CD4-positive, alpha-beta T cell (primary cell): ENCODE data around the gene SMAD3. TPM values are rescaled to one million over a fixed set of nuclear protein-coding genes. Genes with fewer than 3 reads are reported as not detected.
A peak's percentile ranks its signal among the peaks of the same experiment; 100 is the strongest.

ENCODE experiments used
- ATAC-seq: fragments of 200-7000 bp; cut with Tn5 transposase; one replicate; pipeline ENCODE4 v1.10.0; 2022; ENCODE audit warnings: mild to moderate bottlenecking; ENCODE audit not compliant: poor library complexity
- CTCF ChIA-PET: fragments of 350-600 bp; sonication (Branson Sonifier 250); formaldehyde crosslinking; loops from one replicate; lab custom pipeline; 2021; ENCODE audit warnings: antibody characterized with exemption, inconsistent platforms; lab: Charles Lee
- POLR2A ChIA-PET: fragments of 350-600 bp; sonication (Branson Sonifier 250); formaldehyde crosslinking; loops from one replicate; lab custom pipeline; 2021; ENCODE audit warnings: antibody characterized with exemption, inconsistent platforms; lab: Charles Lee
- DNase-seq, 14 experiments: peaks; one replicate each; pipeline ENCODE4 v3.0.0-alpha.2; 2013 to 2020; ENCODE audit warnings: mixed read lengths in 2 of 14
- H3K27ac ChIP-seq, 2 donors: one replicate each; pipeline versions ENCODE4 v1.5.1 to v1.7.0; 2013; ENCODE audit warnings: low read length in 2 of 2, low read depth in 1 of 2, mild to moderate bottlenecking in 1 of 2
- H3K27me3 ChIP-seq, 2 experiments: 1 replicate in 1 of 2; 2 replicates in 1 of 2; pipeline versions ENCODE4 v1.6.1 to v1.7.0; 2013; ENCODE audit warnings: low read length in 2 of 2, control low read depth in 1 of 2, mild to moderate bottlenecking in 1 of 2, moderate library complexity in 1 of 2; ENCODE audit not compliant: insufficient read depth in 2 of 2, control insufficient read depth in 1 of 2
- H3K36me3 ChIP-seq: one replicate; pipeline ENCODE4 v1.6.1; 2013; ENCODE audit warnings: low read length, control low read depth; ENCODE audit not compliant: insufficient read depth
- H3K4me1 ChIP-seq: one replicate; pipeline ENCODE4 v1.6.1; 2013; ENCODE audit warnings: low read length, control low read depth; ENCODE audit not compliant: insufficient read depth
- H3K4me3 ChIP-seq: one replicate; pipeline ENCODE4 v1.5.1; 2013; ENCODE audit warnings: mild to moderate bottlenecking, low read length, moderate library complexity
- H3K9me3 ChIP-seq, 2 experiments: 1 replicate in 1 of 2; 2 replicates in 1 of 2; pipeline versions ENCODE4 v1.6.1 to v1.7.0; 2013; ENCODE audit warnings: low read length in 2 of 2, mild to moderate bottlenecking in 2 of 2, control low read depth in 1 of 2, moderate library complexity in 1 of 2; ENCODE audit not compliant: control insufficient read depth in 1 of 2, insufficient read depth in 1 of 2
- H3K27ac Mint-ChIP-seq: one replicate; pipeline ENCODE4 v1.8.0; 2020; ENCODE audit warnings: mixed read lengths
- H3K27me3 Mint-ChIP-seq: one replicate; pipeline ENCODE4 v1.8.0; 2021; ENCODE audit warnings: mixed read lengths
- H3K36me3 Mint-ChIP-seq: one replicate; pipeline ENCODE4 v1.8.0; 2021; ENCODE audit warnings: low read depth, mixed read lengths
- H3K4me1 Mint-ChIP-seq: one replicate; pipeline ENCODE4 v1.8.0; 2021; ENCODE audit warnings: low read depth, mixed read lengths
- H3K4me3 Mint-ChIP-seq: one replicate; pipeline ENCODE4 v1.8.0; 2020; ENCODE audit warnings: mild to moderate bottlenecking, mixed read lengths
- H3K9me3 Mint-ChIP-seq: one replicate; pipeline ENCODE4 v1.8.0; 2020; ENCODE audit warnings: mixed read lengths
- intact Hi-C, 2 experiments: fragments of 100-400 bp; cut with DNase I in 1 of 2; cut with micrococcal nuclease in 1 of 2; formaldehyde crosslinking; loops; one replicate each; pipeline versions ENCODE4 v1.15.1 to v1.9.0; 2023 to 2025; cut with DNase I, micrococcal nuclease
- total RNA-seq, 174 experiments: library from RNA in 2 of 174; stranded (reverse) in 2 of 174; gene quantifications; one replicate each; pipeline ENCODE4 v1.2.3 and lab custom pipeline; 2021 to 2026
- TF ChIP-seq, protein P1 (sequence below): fragments of 200-600 bp; IDR thresholded peaks from one replicate; pipeline ENCODE4 v1.8.0; 2022; ENCODE audit warnings: antibody characterized with exemption, mild to moderate bottlenecking

The SMAD3 gene
- total RNA-seq, 2 experiments from 2014 or later = 30.0 to 31.0 TPM

DNA sequence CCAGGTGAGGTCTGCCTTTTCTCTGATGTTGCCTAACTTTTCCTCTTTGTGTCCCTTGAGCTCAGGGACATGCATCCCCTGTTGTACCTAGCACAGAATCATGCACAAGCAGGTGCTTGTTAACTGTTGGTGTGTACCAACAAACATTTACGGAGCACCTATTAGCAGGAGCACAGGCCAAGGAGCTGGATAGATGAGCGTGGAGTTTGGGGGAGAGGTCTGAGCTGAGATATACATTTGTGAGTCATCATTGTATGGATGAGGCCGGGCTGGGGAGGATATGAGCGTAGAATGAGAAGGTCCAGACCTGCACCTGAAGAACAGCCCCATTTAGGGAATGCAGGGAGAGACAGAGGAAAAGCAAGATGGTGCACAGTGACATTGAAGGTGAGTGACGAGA, 53.4 kb downstream of the SMAD3 start:
- no peaks in the 10 kb centered on the region for H3K36me3 ChIP-seq
- peak overlapping the region; percentile 96 for H3K27ac Mint-ChIP-seq
- no peaks in the 10 kb centered on the region for H3K36me3 Mint-ChIP-seq
- H3K9me3 Mint-ChIP-seq = no peaks in the 10 kb centered on the region
- peak overlapping the region in 1 of 2 donors; percentile 10 for H3K27ac ChIP-seq
- DNase-seq = no peak
- no peak overlapping the region for H3K4me3 ChIP-seq
- H3K27me3 ChIP-seq = no peaks in the 10 kb centered on the region
- H3K9me3 ChIP-seq = no peaks in the 10 kb centered on the region
- H3K4me1 Mint-ChIP-seq = peaks cover 93% of the 10 kb centered on the region
- no peaks in the 10 kb centered on the region for H3K27me3 Mint-ChIP-seq
- peaks cover 97% of the 10 kb centered on the region for H3K4me1 ChIP-seq
- TF ChIP-seq, protein P1, sequence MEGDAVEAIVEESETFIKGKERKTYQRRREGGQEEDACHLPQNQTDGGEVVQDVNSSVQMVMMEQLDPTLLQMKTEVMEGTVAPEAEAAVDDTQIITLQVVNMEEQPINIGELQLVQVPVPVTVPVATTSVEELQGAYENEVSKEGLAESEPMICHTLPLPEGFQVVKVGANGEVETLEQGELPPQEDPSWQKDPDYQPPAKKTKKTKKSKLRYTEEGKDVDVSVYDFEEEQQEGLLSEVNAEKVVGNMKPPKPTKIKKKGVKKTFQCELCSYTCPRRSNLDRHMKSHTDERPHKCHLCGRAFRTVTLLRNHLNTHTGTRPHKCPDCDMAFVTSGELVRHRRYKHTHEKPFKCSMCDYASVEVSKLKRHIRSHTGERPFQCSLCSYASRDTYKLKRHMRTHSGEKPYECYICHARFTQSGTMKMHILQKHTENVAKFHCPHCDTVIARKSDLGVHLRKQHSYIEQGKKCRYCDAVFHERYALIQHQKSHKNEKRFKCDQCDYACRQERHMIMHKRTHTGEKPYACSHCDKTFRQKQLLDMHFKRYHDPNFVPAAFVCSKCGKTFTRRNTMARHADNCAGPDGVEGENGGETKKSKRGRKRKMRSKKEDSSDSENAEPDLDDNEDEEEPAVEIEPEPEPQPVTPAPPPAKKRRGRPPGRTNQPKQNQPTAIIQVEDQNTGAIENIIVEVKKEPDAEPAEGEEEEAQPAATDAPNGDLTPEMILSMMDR = no peak
- peak overlapping the region; percentile 46 for H3K4me3 Mint-ChIP-seq
- CTCF ChIA-PET = interaction anchor here (0.6 kb wide), 1 partner anchor 32 kb away, joined by 3 read pairs; no protein-coding TSS in a partner anchor
- ATAC-seq = no peak
- POLR2A ChIA-PET = interaction anchor here (0.8 to 1.2 kb wide), 3 partner anchors 18 to 50 kb away, joined by 3 to 4 read pairs (median 3); no protein-coding TSS in a partner anchor
- intact Hi-C loops = loop anchor here in 1 of 2 experiments (5.0 kb wide), 1 partner anchor 37 kb away; no protein-coding TSS in a partner anchor

GRCh38 chr15:67119238-67119846, 53.9 kb downstream of the SMAD3 start:
- peak overlapping the region; percentile 96 for H3K27ac Mint-ChIP-seq
- H3K36me3 Mint-ChIP-seq = peaks cover 3% of the 10 kb centered on the region
- ChIA-PET CTCF (no interaction called here), POLR2A (interaction anchor here (0.5 to 3.0 kb wide), 12 partner anchors 8 to 103 kb away, joined by 3 to 17 read pairs (median 4); no protein-coding TSS in a partner anchor)
- H3K9me3 Mint-ChIP-seq = no peaks in the 10 kb centered on the region
- H3K27me3 Mint-ChIP-seq = no peaks in the 10 kb centered on the region
- Histone ChIP-seq H3K27me3 (no peaks in the 10 kb centered on the region), H3K4me3 (no peak overlapping the region), H3K27ac (peak overlapping the region; percentile 85 to 96), H3K9me3 (no peaks in the 10 kb centered on the region), H3K4me1 (peaks cover 97% of the 10 kb centered on the region), H3K36me3 (no peaks in the 10 kb centered on the region)
- no peak for DNase-seq
- peak overlapping the region; percentile 46 for H3K4me3 Mint-ChIP-seq
- ATAC-seq = no peak
- intact Hi-C loops = loop anchor here in 1 of 2 experiments (5.0 kb wide), 1 partner anchor 37 kb away; no protein-coding TSS in a partner anchor
- TF ChIP-seq, protein P1 = no peak
- H3K4me1 Mint-ChIP-seq = peaks cover 93% of the 10 kb centered on the region

DNA sequence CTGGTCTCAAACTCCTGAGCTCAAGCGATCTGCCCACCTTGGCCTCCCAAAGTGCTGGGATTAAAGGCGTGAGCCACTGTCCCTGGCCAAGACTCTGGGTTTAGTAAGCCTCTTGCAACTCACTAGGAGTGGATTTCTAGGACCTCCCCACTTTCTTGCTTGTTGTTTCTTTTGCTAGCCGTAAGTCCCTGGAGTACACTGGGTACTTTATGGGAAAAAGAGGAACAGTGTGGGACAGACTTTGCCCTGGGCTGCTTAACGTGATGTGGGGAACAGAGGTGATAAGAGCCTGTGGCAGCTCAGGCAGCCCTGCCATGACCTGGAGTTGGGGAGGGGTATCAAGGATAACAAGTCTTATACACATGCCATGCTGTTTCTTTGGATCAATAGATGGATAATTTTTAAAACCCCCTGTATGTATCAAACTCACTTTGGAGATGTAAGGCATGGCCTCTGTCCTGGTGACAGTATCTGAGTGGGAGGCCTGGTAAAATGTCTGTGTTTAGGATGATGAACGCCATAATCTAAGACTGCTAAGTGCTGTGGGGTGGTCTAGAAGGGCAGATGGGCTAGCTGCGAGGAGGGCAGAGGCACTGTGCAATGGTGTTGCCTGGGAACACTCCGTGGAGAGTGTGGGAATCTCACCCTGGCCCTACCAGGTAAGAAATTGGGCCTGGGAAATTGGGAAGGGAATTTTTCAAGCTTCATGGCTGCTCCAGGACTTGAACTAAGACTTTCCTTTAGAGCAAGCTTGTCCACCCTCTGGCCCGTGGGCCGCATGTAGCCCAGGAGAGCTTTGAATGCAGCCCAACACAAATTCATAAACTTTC, 54.8 kb downstream of the SMAD3 start:
- Histone ChIP-seq H3K36me3 (no peaks in the 10 kb centered on the region), H3K9me3 (no peaks in the 10 kb centered on the region), H3K4me3 (peak overlapping the region; percentile 51), H3K27ac (peak overlapping the region; percentile 85 to 96), H3K4me1 (peaks cover 95% of the 10 kb centered on the region), H3K27me3 (no peaks in the 10 kb centered on the region)
- Mint-ChIP-seq H3K4me1 (peaks cover 92% of the 10 kb centered on the region), H3K4me3 (peak overlapping the region; percentile 77), H3K27ac (peak overlapping the region; percentile 96), H3K9me3 (no peaks in the 10 kb centered on the region), H3K36me3 (peaks cover 6% of the 10 kb centered on the region), H3K27me3 (no peaks in the 10 kb centered on the region)
- CTCF ChIA-PET = interaction anchor here (1.0 to 2.2 kb wide), 4 partner anchors 14 to 51 kb away, joined by 3 to 7 read pairs (median 4); no protein-coding TSS in a partner anchor
- TF ChIP-seq, protein P1 = no peak
- POLR2A ChIA-PET = interaction anchor here (0.6 to 4.1 kb wide), 19 partner anchors 9 to 1232 kb away, joined by 3 to 28 read pairs (median 5); no protein-coding TSS in a partner anchor
- intact Hi-C loops = loop anchor here (2.0 to 5.0 kb wide), 2 partner anchors 15 to 38 kb away; no protein-coding TSS in a partner anchor
- DNase-seq (no peak), ATAC-seq (no peak)
